Measurements from ENCODE around the gene PDE9A.
"Not testable (repeated sequence)": the region's sequence is repeated elsewhere in the genome, so short reads cannot be mapped to it uniquely, and the experiment has no call there.

PDE9A gene

GRCh38 chr21:42812528-42813241, 159.3 kb downstream of the PDE9A start:
- not testable (repeated sequence) for H3K9me3 ChIP-seq (ENCODE audit: control insufficient read depth in 2 of 2, low read length in 2 of 2); H3K27me3 ChIP-seq (ENCODE audit: control insufficient read depth in 2 of 2, insufficient read depth in 2 of 2, low read length in 2 of 2); H3K36me3 ChIP-seq (ENCODE audit: control insufficient read depth in 2 of 2, insufficient read depth in 2 of 2, low read length in 2 of 2); H3K4me1 ChIP-seq (ENCODE audit: control insufficient read depth in 2 of 2, insufficient read depth in 2 of 2, low read length in 2 of 2)
- H3K9ac ChIP-seq (ENCODE audit: low read depth in 1 of 2, low read length in 2 of 2) = peak overlapping the region in 1 of 2 donors; percentile 59
- peak overlapping the region; percentile 9 to 23 for H3K4me3 ChIP-seq (ENCODE audit: low read length in 2 of 2)
- peak overlapping the region; percentile 68 to 74 for H3K27ac ChIP-seq (ENCODE audit: low read depth in 2 of 2, low read length in 2 of 2)

- Histone ChIP-seq H3K4me3 (ENCODE audit: low read length in 2 of 2) (no peak overlapping the region), H3K27me3 (ENCODE audit: control insufficient read depth in 2 of 2, insufficient read depth in 2 of 2, low read length in 2 of 2) (peaks cover 0 to 3% of the 10 kb centered on the region in 2 donors), H3K9me3 (ENCODE audit: control insufficient read depth in 2 of 2, low read length in 2 of 2) (no peaks in the 10 kb centered on the region), H3K36me3 (ENCODE audit: control insufficient read depth in 2 of 2, insufficient read depth in 2 of 2, low read length in 2 of 2) (no peaks in the 10 kb centered on the region), H3K9ac (ENCODE audit: low read depth in 1 of 2, low read length in 2 of 2) (no peak overlapping the region), H3K4me1 (ENCODE audit: control insufficient read depth in 2 of 2, insufficient read depth in 2 of 2, low read length in 2 of 2) (peaks cover 0 to 5% of the 10 kb centered on the region in 2 donors), H3K27ac (ENCODE audit: low read depth in 2 of 2, low read length in 2 of 2) (no peak overlapping the region)
Observed at GRCh38 chr21:42815217-42815616, 161.8 kb downstream of the PDE9A start.

GRCh38 chr21:42818328-42818749, 164.9 kb downstream of the PDE9A start:
- Histone ChIP-seq H3K9ac (ENCODE audit: low read depth in 1 of 2, low read length in 2 of 2) (no peak overlapping the region), H3K27me3 (ENCODE audit: control insufficient read depth in 2 of 2, insufficient read depth in 2 of 2, low read length in 2 of 2) (peaks cover 0 to 3% of the 10 kb centered on the region in 2 donors), H3K4me3 (ENCODE audit: low read length in 2 of 2) (no peak overlapping the region), H3K9me3 (ENCODE audit: control insufficient read depth in 2 of 2, low read length in 2 of 2) (no peaks in the 10 kb centered on the region), H3K27ac (ENCODE audit: low read depth in 2 of 2, low read length in 2 of 2) (no peak overlapping the region), H3K4me1 (ENCODE audit: control insufficient read depth in 2 of 2, insufficient read depth in 2 of 2, low read length in 2 of 2) (no peaks in the 10 kb centered on the region), H3K36me3 (ENCODE audit: control insufficient read depth in 2 of 2, insufficient read depth in 2 of 2, low read length in 2 of 2) (no peaks in the 10 kb centered on the region)

- no peak overlapping the region for H3K9ac ChIP-seq (ENCODE audit: low read depth in 1 of 2, low read length in 2 of 2)
- peaks cover 0 to 3% of the 10 kb centered on the region in 2 donors for H3K27me3 ChIP-seq (ENCODE audit: control insufficient read depth in 2 of 2, insufficient read depth in 2 of 2, low read length in 2 of 2)
- no peaks in the 10 kb centered on the region for H3K4me1 ChIP-seq (ENCODE audit: control insufficient read depth in 2 of 2, insufficient read depth in 2 of 2, low read length in 2 of 2)
- H3K9me3 ChIP-seq (ENCODE audit: control insufficient read depth in 2 of 2, low read length in 2 of 2) = no peaks in the 10 kb centered on the region
- no peaks in the 10 kb centered on the region for H3K36me3 ChIP-seq (ENCODE audit: control insufficient read depth in 2 of 2, insufficient read depth in 2 of 2, low read length in 2 of 2)
- no peak overlapping the region for H3K4me3 ChIP-seq (ENCODE audit: low read length in 2 of 2)
- no peak overlapping the region for H3K27ac ChIP-seq (ENCODE audit: low read depth in 2 of 2, low read length in 2 of 2)
Observed at GRCh38 chr21:42819861-42820615, 166.6 kb downstream of the PDE9A start.

- Histone ChIP-seq H3K36me3 (ENCODE audit: control insufficient read depth in 2 of 2, insufficient read depth in 2 of 2, low read length in 2 of 2) (no peaks in the 10 kb centered on the region), H3K9me3 (ENCODE audit: control insufficient read depth in 2 of 2, low read length in 2 of 2) (no peaks in the 10 kb centered on the region), H3K4me1 (ENCODE audit: control insufficient read depth in 2 of 2, insufficient read depth in 2 of 2, low read length in 2 of 2) (no peaks in the 10 kb centered on the region), H3K9ac (ENCODE audit: low read depth in 1 of 2, low read length in 2 of 2) (no peak overlapping the region), H3K27me3 (ENCODE audit: control insufficient read depth in 2 of 2, insufficient read depth in 2 of 2, low read length in 2 of 2) (peaks cover 0 to 3% of the 10 kb centered on the region in 2 donors), H3K4me3 (ENCODE audit: low read length in 2 of 2) (no peak overlapping the region), H3K27ac (ENCODE audit: low read depth in 2 of 2, low read length in 2 of 2) (no peak overlapping the region)
Observed at GRCh38 chr21:42820616-42821465, 167.4 kb downstream of the PDE9A start.
